Activated CD8-positive, alpha-beta memory T cell treated with anti-CD3 and anti-CD28 coated beads, Interleukin-2, amount 50 U/mL, for 48 hours (primary cell): Measurements from ENCODE around the gene STARD5.

Source experiments
- DNase-seq: peaks from one replicate; pipeline ENCODE4 v3.0.0-alpha.2; 2020

The STARD5 gene

DNA sequence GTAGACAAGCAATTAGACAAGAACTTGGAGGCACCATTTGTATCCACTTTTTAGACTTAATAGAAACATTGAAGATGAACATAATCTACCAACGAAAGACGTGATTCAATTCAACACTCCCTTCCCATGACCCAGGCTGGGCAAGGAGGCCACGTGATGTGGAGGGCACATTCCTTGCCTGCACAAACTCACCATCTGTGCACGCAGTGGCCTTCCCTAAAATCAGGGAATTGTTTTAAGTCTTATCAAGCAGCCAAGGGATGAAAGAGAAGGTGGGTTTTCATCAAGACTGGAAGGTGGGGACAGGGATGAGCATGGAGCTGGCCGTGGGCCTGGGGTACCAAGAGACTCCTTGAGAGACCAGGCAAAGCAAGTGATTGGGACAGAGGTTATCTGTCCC is 13.5 kb downstream of the STARD5 start:
- no peak for DNase-seq

DNA sequence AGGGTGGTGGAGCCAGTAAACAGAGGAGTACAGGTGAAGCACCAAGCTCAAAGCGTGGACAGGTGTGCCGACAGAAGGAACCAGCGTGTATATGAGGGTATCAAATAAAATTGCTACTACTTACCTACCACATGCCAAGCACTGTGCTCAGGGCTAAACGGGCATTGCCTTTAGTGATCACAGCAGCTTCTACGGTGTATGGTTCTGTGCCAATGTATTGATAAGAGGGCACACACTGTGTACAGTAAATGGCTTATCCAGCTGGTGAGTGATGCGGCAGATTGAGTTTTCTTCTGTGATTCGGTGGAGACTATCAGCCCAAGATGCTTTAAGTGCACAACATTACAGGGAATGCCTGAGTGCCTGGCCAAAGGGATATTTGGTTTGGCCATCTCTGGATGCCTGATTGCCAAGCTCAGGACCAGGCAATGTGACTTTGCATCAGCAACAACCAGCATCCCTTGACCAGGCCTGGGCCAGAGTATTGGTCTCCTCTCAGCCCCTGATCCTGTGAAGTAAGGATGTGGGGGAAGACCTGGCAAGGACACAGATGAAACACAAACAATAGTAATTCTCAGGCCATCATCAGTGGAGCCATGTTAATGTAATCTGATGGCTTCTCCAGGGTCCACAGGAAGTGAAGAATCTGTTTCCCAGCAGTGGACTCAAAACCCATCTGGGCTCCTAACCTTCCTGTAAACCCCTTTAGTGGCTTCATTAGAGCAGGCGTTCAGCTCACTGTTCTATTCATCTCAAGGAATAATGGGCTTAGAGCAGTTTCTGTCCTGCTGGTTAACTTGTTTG is 14.1 kb downstream of the STARD5 start:
- no peak for DNase-seq

DNA sequence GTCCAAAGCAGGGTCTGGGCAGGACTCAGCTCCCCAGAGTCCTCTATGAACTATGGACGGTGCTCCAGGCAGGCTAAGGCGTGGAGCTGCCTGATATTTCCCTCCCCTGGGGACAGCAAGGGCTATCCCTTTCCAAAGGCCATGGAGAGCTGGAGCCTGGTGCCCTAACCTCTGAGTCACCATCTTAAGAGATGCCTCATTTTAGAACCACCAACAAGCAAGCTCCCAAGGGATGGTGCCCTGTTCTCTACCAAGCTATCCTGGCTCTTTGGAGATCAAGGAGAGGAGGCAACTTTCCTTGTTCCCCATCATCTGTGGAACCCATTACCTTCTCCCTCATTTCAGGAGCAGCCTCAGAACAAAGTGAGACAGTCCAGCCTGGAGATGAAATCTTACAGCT is 15.7 kb downstream of the STARD5 start:
- DNase-seq: no peak

GRCh38 chr15:81304226-81304625 is 19.7 kb downstream of the STARD5 start:
- no peak for DNase-seq

- DNase-seq: no peak
These were observed 20.4 kb downstream of the STARD5 start for GRCh38 chr15:81303244-81304225.

GRCh38 chr15:81302701-81303109 is 21.2 kb downstream of the STARD5 start:
- no peak for DNase-seq

- DNase-seq: no peak
These were observed 22.0 kb downstream of the STARD5 start for GRCh38 chr15:81301815-81302399.

GRCh38 chr15:81301385-81301784 is 22.6 kb downstream of the STARD5 start:
- DNase-seq: no peak

DNA sequence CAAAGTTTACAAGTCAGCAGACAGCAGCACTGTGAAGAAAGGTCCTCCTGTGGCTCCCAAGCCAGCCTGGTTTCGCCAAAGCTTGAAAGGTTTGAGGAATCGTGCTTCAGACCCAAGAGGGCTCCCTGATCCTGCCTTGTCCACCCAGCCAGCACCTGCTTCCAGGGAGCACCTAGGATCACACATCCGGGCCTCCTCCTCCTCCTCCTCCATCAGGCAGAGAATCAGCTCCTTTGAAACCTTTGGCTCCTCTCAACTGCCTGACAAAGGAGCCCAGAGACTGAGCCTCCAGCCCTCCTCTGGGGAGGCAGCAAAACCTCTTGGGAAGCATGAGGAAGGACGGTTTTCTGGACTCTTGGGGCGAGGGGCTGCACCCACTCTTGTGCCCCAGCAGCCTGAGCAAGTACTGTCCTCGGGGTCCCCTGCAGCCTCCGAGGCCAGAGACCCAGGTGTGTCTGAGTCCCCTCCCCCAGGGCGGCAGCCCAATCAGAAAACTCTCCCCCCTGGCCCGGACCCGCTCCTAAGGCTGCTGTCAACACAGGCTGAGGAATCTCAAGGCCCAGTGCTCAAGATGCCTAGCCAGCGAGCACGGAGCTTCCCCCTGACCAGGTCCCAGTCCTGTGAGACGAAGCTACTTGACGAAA is 24.2 kb downstream of the STARD5 start:
- no peak for DNase-seq

DNA sequence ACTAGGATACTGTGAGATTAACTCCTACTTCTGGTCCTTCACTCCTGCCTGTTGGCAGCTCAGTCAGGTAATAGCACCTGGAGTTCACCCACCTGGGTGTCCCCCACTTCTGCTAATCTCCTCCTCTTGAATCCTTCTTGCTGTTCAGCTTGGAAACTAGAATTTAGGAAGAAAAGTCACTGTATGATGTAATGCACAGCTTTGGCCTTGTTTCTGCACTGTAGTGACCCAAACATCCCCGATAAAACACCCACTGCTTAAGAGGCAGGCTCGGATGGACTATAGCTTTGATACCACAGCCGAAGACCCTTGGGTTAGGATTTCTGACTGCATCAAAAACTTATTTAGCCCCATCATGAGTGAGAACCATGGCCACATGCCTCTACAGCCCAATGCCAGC is 24.8 kb downstream of the STARD5 start:
- no peak for DNase-seq

- DNase-seq: no peak
These were observed 25.3 kb downstream of the STARD5 start for GRCh38 chr15:81298611-81299010.

GRCh38 chr15:81297603-81298575 is 26.1 kb downstream of the STARD5 start:
- DNase-seq: no peak

DNA sequence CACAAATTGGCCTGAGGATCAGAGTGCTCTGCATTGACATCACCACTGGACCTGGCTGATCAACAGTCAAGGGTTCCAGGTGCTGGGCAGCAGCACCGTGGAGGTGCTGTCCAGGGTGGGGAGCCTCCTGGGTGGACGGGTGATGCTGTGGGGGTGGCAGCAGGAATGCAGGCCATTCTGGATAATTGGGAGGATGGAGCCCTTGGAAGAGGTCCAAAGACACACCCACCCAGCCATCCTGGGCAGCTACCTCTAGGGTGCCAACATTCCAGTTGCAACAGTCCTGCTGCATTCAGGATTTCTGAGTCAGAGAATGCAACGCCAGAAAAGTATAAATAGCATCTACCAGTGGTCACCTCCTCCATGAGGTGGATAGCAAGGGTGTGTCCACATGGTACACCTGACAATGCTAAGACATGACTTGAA is 26.8 kb downstream of the STARD5 start:
- DNase-seq: no peak

DNA sequence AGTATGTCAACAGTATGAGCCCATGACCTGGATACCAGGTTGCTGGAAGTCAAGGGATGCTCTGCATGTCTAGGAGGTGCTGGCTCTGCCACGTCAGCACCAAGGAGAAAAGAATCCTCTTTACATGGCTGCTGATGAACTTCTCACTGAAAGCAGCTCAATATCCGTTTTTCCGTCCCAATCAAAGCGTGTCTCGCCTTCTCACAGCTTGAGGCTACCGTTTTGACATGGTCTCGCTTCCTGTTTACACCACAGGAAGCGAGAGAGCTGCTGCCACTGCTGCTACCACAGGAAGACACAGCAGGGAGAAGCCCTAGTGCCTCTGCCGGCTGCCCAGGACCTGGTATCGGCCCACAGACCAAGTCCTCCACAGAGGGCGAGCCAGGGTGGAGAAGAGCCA is 27.3 kb downstream of the STARD5 start:
- DNase-seq: peak; percentile 82

- no peak for DNase-seq
These were observed 27.8 kb downstream of the STARD5 start for GRCh38 chr15:81296186-81296585.

DNA sequence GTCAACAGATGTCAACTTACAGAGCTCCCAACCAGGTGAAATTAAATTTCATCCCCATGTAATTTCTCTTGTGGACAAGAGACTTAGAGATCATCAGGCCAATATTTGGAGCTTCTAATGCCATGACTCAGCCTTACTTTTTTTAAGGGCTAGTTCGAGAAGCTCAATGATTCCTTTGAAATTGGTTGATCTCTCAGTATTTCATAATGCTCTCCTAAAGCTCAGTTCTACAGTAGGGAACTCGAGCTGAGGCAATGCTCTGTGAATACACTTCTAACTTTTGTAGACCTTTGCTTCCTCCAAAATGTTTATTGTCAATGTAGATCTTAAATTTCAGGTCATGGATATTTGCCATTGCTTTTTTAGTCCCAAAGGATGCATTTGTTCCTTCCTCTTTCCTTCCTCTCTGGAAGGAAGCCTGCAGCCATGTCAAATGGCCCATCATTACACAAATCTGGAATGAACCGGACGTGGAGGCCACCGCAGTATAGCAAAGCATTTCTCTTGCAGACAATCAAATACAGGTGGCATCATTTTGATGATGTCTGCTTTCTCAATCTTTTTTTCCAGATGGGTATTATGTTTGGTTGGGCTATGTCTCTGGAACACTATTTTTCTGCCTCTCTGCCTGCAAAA is 28.3 kb downstream of the STARD5 start:
- no peak for DNase-seq

DNA sequence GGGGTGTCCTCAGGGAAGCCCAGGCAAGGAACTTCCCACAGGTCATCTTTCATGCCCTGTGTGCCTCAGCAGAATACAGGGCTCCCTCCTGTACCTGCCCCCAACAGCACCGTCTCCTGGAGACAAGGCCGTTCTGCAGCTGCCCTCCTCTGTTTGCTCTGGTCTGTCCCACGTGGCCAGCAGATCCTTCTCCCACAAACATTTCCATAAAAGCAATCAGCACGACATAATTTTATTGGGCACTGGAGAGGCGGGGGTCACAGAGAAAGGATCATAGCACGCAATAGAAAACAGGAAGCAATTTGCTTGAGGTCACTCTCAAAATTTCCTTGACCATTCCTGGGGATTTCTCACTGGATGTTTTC is 29.4 kb downstream of the STARD5 start:
- DNase-seq: no peak

GRCh38 chr15:81293728-81294515 is 30.0 kb downstream of the STARD5 start:
- DNase-seq: peak; percentile 81

- no peak for DNase-seq
These were observed 31.4 kb downstream of the STARD5 start for GRCh38 chr15:81292523-81293001.

DNA sequence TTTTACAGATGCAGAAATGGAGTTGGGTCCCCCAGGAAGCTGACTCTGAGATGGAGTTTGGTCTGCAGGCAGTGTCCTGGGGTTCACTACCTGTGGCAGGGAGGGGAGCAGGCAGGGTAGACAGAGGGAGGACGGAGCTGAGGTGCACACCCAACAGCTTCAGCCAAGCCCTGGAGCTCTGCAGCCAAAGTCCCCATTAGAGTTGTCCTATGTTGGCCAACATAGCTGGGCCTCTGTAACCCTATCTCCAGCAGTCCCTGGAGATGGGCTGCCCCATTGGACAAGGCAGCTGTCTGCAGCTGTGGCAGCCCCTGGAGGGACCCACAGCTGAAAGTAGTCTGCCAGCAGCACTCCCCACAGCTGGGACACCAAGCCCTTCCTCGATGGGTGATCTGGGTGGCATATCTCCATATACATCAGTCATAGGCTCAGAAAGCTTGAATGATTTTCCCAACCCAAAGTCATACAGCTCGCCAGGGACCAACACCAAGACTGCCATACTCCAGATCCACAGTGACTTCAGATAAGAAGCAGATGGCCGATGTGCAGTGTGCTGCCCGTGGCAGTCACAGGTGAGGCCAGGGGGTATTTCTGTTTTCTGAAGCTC is 31.9 kb downstream of the STARD5 start:
- no peak for DNase-seq
